HepG2 (cell line): ENCODE data around the gene PACS1. TPM values are rescaled to one million over a fixed set of nuclear protein-coding genes. Genes with fewer than 3 reads are reported as not detected.

Experiments used
- ATAC-seq: fragments of 200-7000 bp; cut with Tn5 transposase; 3 replicates; pipeline ENCODE4 v1.9.1; 2020; ENCODE audit warnings: mild to moderate bottlenecking, moderate library complexity
- BruUV-seq: library from RNA; stranded (reverse); fragments of 400-500 nt; replicated peaks from 2 replicates; lab custom pipeline; 2021; lab: Mats Ljungman, UMichigan
- CTCF ChIA-PET: fragments of 300-600 bp; formaldehyde crosslinking; extraction: SDS; loops from one replicate; lab custom pipeline; 2021; ENCODE audit warnings: low total read pairs, inconsistent platforms, low intra/inter-chr PET ratio; lab: Yijun Ruan, JAX
- POLR2A ChIA-PET: fragments of 350-600 bp; sonication (Branson Sonifier 250); formaldehyde crosslinking; loops from one replicate; lab custom pipeline; 2020; ENCODE audit warnings: antibody characterized with exemption, inconsistent platforms; lab: Yijun Ruan, JAX
- DNase-seq: peaks from one replicate; pipeline ENCODE4 v3.0.0-alpha.2; 2015; ENCODE audit warnings: low spot score
- FAIRE-seq: peaks from 3 replicates; lab custom pipeline; 2011; peaks lifted over from hg19 to GRCh38; lab: Jason Lieb, UNC
- H2AFZ ChIP-seq: one replicate; pipeline ENCODE4 v1.6.1; 2011; ENCODE audit warnings: low read length, inconsistent platforms
- H3K27ac ChIP-seq: fragments of 300-600 bp; 3 replicates; pipeline ENCODE4 v1.8.0; 2011; ENCODE audit warnings: mixed run types, mild to moderate bottlenecking, mixed read lengths, low read length, inconsistent platforms; ENCODE audit not compliant: insufficient read depth; ENCODE audit errors: extremely low read length
- H3K27me3 ChIP-seq, 2 experiments: fragments of 200-600 bp in 1 of 2; 2 replicates in 1 of 2; 3 replicates in 1 of 2; pipeline versions ENCODE4 v1.6.0 to v1.8.0; 2011; ENCODE audit warnings: low read length in 2 of 2, mild to moderate bottlenecking in 2 of 2, moderate library complexity in 2 of 2, inconsistent platforms in 1 of 2; ENCODE audit not compliant: insufficient read depth in 2 of 2, control insufficient read depth in 1 of 2
- H3K36me3 ChIP-seq, 2 experiments: fragments of 200-600 bp in 1 of 2; replicated peaks in 1 of 2; 2 replicates in 1 of 2; 3 replicates in 1 of 2; pipeline versions ENCODE4 v1.5.1 to v1.8.0; 2011; ENCODE audit warnings: low read length in 2 of 2, inconsistent platforms in 1 of 2; ENCODE audit not compliant: insufficient read depth in 2 of 2, control insufficient read depth in 1 of 2
- H3K4me1 ChIP-seq: 2 replicates; pipeline ENCODE4 v1.5.1; 2012; ENCODE audit warnings: low read length, inconsistent platforms; ENCODE audit not compliant: insufficient read depth
- H3K4me2 ChIP-seq: 2 replicates; pipeline ENCODE4 v1.6.0; 2011; ENCODE audit warnings: low read depth, low read length, inconsistent platforms
- H3K4me3 ChIP-seq, 3 experiments: fragments of 200-600 bp in 1 of 3; sonication (generic), shearing (Covaris generic) in 1 of 3; replicated peaks in 1 of 3; 2 replicates each; pipeline ENCODE4 v1.5.1; 2011 to 2016; ENCODE audit warnings: low read length in 3 of 3, inconsistent platforms in 2 of 3, low read depth in 2 of 3, mild to moderate bottlenecking in 2 of 3, control low read depth in 1 of 3, mixed read lengths in 1 of 3; ENCODE audit not compliant: insufficient read depth in 1 of 3
- H3K79me2 ChIP-seq: one replicate; pipeline ENCODE4 v1.6.1; 2011; ENCODE audit warnings: low read length, inconsistent platforms; ENCODE audit not compliant: insufficient read depth
- H3K9ac ChIP-seq: 2 replicates; pipeline ENCODE4 v1.6.0; 2011; ENCODE audit warnings: mild to moderate bottlenecking, low read depth, low read length, inconsistent platforms; ENCODE audit not compliant: insufficient read depth
- H3K9me3 ChIP-seq: 2 replicates; pipeline ENCODE4 v1.5.1; 2012; ENCODE audit warnings: mild to moderate bottlenecking, low read length
- H4K20me1 ChIP-seq: 2 replicates; pipeline ENCODE4 v1.6.0; 2011; ENCODE audit warnings: inconsistent platforms, mild to moderate bottlenecking, low read length, moderate library complexity; ENCODE audit not compliant: insufficient read depth
- AKAP8 ChIP-seq: sonication (generic); formaldehyde crosslinking; IDR thresholded peaks from 2 replicates; pipeline ENCODE4 v1.5.1; 2020; ENCODE audit warnings: mild to moderate bottlenecking, missing genetic modification reagents
- ATF5 ChIP-seq: sonication (generic); formaldehyde crosslinking; IDR thresholded peaks from 2 replicates; pipeline ENCODE4 v1.4.0; 2020; ENCODE audit warnings: mild to moderate bottlenecking, low read depth, missing genetic modification reagents
- HMGXB3 ChIP-seq: sonication (generic); formaldehyde crosslinking; IDR thresholded peaks from 2 replicates; pipeline ENCODE4 v1.4.0; 2020; ENCODE audit warnings: missing genetic modification reagents, borderline replicate concordance
- ISX ChIP-seq: sonication (generic); formaldehyde crosslinking; conservative IDR thresholded peaks from 2 replicates; pipeline ENCODE4 v1.5.0; 2020; ENCODE audit warnings: missing genetic modification reagents
- MAFG ChIP-seq: sonication (generic); formaldehyde crosslinking; IDR thresholded peaks from 2 replicates; pipeline ENCODE4 v1.5.1; 2020; ENCODE audit warnings: mild to moderate bottlenecking, missing genetic modification reagents
- NCOA1 ChIP-seq: sonication (generic); formaldehyde crosslinking; IDR thresholded peaks from 2 replicates; pipeline ENCODE4 v1.9.0; 2021; ENCODE audit warnings: missing genetic modification reagents
- PBX3 ChIP-seq: sonication (generic); formaldehyde crosslinking; IDR thresholded peaks from 2 replicates; pipeline ENCODE4 v1.8.1; 2023; ENCODE audit warnings: missing genetic modification reagents, inconsistent platforms, borderline replicate concordance
- POLR2AphosphoS5 ChIP-seq: IDR thresholded peaks from 2 replicates; pipeline ENCODE4 v1.6.1; 2012; ENCODE audit warnings: low read depth, low read length
- ZNF441 ChIP-seq: sonication (generic); formaldehyde crosslinking; IDR thresholded peaks from 2 replicates; pipeline ENCODE4 v1.7.0; 2021; ENCODE audit warnings: missing genetic modification reagents, borderline replicate concordance
- ZNF484 ChIP-seq: sonication (generic); formaldehyde crosslinking; IDR thresholded peaks from 2 replicates; pipeline ENCODE4 v1.5.1; 2020; ENCODE audit warnings: mild to moderate bottlenecking, low read depth, missing genetic modification reagents, borderline replicate concordance
- ZNF737 ChIP-seq: sonication (generic); formaldehyde crosslinking; IDR thresholded peaks from 2 replicates; pipeline ENCODE4 v1.5.0; 2020; ENCODE audit warnings: missing genetic modification reagents, mild to moderate bottlenecking, borderline replicate concordance
- WGBS: methylation state at CpG from one replicate; pipeline ENCODE4 v1.1.6; 2017; ENCODE audit warnings: low lambda C conversion rate; 5-methylcytosine and 5-hydroxymethylcytosine counted together
- in situ Hi-C: cut with HindIII; loops from 2 replicates; pipeline ENCODE4 v1.10.0; 2017; ENCODE audit warnings: low pct_unique_long_range_greater_than_20kb; ENCODE audit not compliant: extremely low pct_ligation_motif_present
- intact Hi-C: fragments of 100-400 bp; cut with micrococcal nuclease; formaldehyde crosslinking; loops from one replicate; pipeline ENCODE4 v1.10.0; 2022; ENCODE audit not compliant: unreplicated experiment
- polyA plus RNA-seq, 8 experiments: library from polyadenylated mRNA; depleted of rRNA in 3 of 8; stranded (reverse) in 7 of 8; unstranded in 1 of 8; fragments of >200 nt; fragmentation: Illumina TruSeq in 4 of 8; extraction: Trizol in 4 of 8; gene quantifications; 2 replicates each; pipeline versions ENCODE4 v1.2.1 to v1.2.3, GENCODE V29; 2011 to 2016; ENCODE audit warnings: low read depth in 4 of 8, missing spikeins in 1 of 8, mixed read lengths in 1 of 8; ENCODE audit not compliant: insufficient read depth in 1 of 8
- total RNA-seq, 5 experiments: library from RNA; depleted of rRNA; stranded (reverse); fragments of >200 nt; fragmentation: Illumina TruSeq; extraction: Trizol; gene quantifications; 2 replicates each; pipeline ENCODE4 v1.2.3, GENCODE V29; 2016; ENCODE audit warnings: low read depth in 1 of 5

The PACS1 gene
- total and polyA plus RNA-seq, 2 of the 13 experiments (the other 11 are each of a cell fraction or from before 2014, with no cell fraction given), result 7.6 to 8.6 TPM

GRCh38 chr11:66187453-66187852, 117.4 kb downstream of the PACS1 start:
- H2AFZ ChIP-seq, result no peak overlapping the region
- intact Hi-C loops (no loop called here), in situ Hi-C loops (no loop called here)
- DNase-seq (no peak), FAIRE-seq (no peak), ATAC-seq (no peak)
- H3K4me1 ChIP-seq, result peaks cover 5% of the 10 kb centered on the region
- no peak overlapping the region for H3K4me3 ChIP-seq
- no peaks in the 10 kb centered on the region for H3K36me3 ChIP-seq
- BruUV-seq, result no TSS peak
- no peaks in the 10 kb centered on the region for H4K20me1 ChIP-seq
- ChIA-PET POLR2A (no interaction called here), CTCF (no interaction called here)
- no peaks in the 10 kb centered on the region for H3K27me3 ChIP-seq
- WGBS, result 100% methylated on average over 4 of the region's 4 CpGs
- no peak overlapping the region for H3K9ac ChIP-seq
- no peaks in the 10 kb centered on the region for H3K79me2 ChIP-seq
- H3K27ac ChIP-seq, result no peak overlapping the region
- no peaks in the 10 kb centered on the region for H3K9me3 ChIP-seq
- TF ChIP-seq NCOA1 (CRISPR knock-in tag) (no peak), PBX3 (CRISPR knock-in tag) (no peak), ZNF484 (CRISPR knock-in tag) (no peak)
- no peak overlapping the region for H3K4me2 ChIP-seq

- no peak overlapping the region for H3K4me3 ChIP-seq
- no peak overlapping the region for H2AFZ ChIP-seq
- no peaks in the 10 kb centered on the region for H3K9me3 ChIP-seq
- ATAC-seq, result no peak
- in situ Hi-C loops (no loop called here), intact Hi-C loops (no loop called here)
- H3K79me2 ChIP-seq, result no peaks in the 10 kb centered on the region
- ChIA-PET CTCF (no interaction called here), POLR2A (no interaction called here)
- BruUV-seq, result no TSS peak
- H3K9ac ChIP-seq, result no peak overlapping the region
- DNase-seq, result no peak
- no peak overlapping the region for H3K27ac ChIP-seq
- no peaks in the 10 kb centered on the region for H3K27me3 ChIP-seq
- WGBS, result over 99% methylated on average over 3 of the region's 3 CpGs
- no peak for FAIRE-seq
- no peak overlapping the region for H3K4me2 ChIP-seq
- H3K4me1 ChIP-seq, result peaks cover 9% of the 10 kb centered on the region
- H4K20me1 ChIP-seq, result no peaks in the 10 kb centered on the region
- peaks cover 3% of the 10 kb centered on the region in 2 experiments; a peak in 1 of 5 replicates for H3K36me3 ChIP-seq
- TF ChIP-seq ISX (CRISPR knock-in tag), result no peak
- TF ChIP-seq ZNF737 (CRISPR knock-in tag), result no peak
- no peak for TF ChIP-seq HMGXB3 (CRISPR knock-in tag)
- no peak for TF ChIP-seq ATF5 (CRISPR knock-in tag)
- no peak for TF ChIP-seq PBX3 (CRISPR knock-in tag)
- no peak for TF ChIP-seq POLR2AphosphoS5
- TF ChIP-seq MAFG, result no peak
- TF ChIP-seq ZNF441, result no peak
- TF ChIP-seq AKAP8, result no peak
Measured at GRCh38 chr11:66188580-66188979, 118.5 kb downstream of the PACS1 start.
